EL (cell line): Measurements from ENCODE around the gene CABP5.
A peak's percentile ranks its signal among the peaks of the same experiment; 100 is the strongest.
"Not testable (repeated sequence)": the region's sequence is repeated elsewhere in the genome, so short reads cannot be mapped to it uniquely, and the experiment has no call there.

ENCODE experiments used
- DNase-seq: peaks from one replicate; pipeline ENCODE4 v3.0.0-alpha.2; 2016

Gene CABP5

DNA sequence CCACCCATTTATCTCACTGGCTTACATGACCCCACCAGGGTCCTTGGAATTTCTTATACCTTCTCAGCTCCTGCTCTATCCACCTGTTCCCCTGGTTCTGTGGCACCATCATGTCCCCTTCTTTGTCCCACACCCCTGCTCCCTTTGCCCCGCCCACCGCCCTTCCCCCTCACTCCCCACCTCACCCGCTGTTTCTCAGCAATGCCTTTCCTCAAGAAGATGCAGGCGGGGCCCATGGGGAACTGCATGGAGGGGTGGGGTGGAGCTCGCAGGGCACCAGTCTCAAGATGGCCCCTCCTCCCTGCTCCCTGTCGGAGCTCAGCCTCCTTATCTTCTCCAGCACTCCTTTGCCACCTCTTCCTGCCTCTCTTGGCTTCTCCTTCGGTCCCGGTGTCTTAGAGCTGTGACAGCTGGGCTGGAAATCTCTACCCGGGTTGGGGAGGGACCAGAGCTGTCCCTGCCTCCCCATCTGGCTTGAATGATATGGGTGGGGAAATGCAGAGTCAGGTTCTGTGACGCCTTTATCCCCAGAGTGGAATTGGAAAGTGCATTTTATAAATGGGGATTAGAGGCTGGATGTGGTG, at the start of gene CABP5:
TSS of gene CABP5 (minus strand) at position 405 of the 584 bp plus-strand sequence. CDS start at position 248, 157 bp downstream.
- DNase-seq: no peak

DNA sequence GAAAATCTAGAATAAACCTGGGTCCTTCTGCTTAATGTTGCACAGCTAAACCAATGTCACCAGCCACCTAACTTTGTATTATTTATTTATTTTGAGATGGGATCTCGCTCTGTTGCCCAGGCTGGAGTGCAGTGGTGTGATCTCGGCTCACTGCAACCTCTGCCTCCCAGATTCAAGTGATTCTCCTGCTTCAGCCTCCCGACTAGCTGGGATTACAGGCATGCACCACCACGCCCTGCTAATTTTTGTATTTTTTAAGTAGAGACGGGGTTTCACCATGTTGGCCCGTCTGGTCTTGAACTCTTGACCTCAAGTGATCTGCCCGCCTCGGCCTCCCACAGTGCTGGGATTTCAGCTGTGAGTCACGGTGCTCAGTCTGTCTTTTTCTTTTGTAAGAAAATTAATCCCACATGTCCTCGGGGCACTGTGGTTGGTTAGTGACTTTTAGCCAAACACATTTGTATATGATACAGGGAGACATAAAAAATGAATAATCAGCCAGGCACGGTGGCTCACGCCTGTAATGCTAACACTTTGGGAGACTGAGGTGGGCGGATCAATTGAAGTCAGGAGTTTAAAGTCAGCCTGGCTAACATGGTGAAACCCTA, 47.3 kb upstream of the CABP5 start:
- peak; percentile 97 for DNase-seq

DNA sequence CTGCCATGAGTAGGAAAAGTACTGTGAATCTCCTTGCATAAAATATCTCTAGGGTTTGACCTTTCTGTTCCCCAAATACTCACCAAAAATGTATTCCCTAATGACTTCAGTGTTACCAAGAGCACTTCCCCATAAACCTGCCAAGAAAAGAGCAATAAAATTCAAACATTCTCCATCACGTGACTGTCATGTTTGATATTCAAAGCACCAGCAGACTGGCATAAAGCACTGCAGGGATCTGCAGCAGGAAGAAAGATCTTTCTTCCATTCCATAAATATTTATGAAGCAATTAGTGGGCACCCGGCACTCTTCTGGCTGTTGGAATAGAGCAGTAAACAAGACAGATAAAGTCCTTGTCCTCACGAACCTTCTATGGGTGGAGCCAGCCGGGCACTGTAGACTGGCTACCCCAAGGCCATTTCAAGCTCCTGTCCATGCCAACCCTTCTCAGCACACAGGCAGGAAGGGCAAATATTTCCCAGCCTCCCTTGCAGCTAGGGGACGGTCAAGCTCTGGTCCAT, 46.5 kb upstream of the CABP5 start:
- DNase-seq: peak; percentile 65

GRCh38 chr19:48088991-48089390, 45.1 kb upstream of the CABP5 start:
- DNase-seq: not testable (repeated sequence)

- DNase-seq: no peak
Measured at GRCh38 chr19:48085904-48086864, 42.3 kb upstream of the CABP5 start.

DNA sequence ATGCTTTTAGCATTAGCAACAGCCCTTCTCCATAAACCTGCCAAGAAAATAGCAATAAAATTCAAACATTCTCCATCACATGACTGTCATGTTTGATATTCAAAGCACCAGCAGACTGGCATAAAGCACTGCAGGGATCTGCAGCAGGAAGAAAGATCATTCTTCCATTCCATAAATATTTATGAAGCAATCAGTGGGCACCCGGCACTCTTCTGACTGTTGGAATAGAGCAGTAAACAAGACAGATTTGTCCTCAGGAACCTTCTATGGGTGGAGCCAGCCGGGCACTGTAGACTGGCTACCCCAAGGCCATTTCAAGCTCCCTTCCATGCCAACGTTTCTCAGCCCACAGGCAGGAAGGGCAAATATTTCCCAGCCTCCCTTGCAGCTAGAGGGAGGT, 41.2 kb upstream of the CABP5 start:
- DNase-seq: no peak

GRCh38 chr19:48081106-48081505, 37.2 kb upstream of the CABP5 start:
- no peak for DNase-seq

DNA sequence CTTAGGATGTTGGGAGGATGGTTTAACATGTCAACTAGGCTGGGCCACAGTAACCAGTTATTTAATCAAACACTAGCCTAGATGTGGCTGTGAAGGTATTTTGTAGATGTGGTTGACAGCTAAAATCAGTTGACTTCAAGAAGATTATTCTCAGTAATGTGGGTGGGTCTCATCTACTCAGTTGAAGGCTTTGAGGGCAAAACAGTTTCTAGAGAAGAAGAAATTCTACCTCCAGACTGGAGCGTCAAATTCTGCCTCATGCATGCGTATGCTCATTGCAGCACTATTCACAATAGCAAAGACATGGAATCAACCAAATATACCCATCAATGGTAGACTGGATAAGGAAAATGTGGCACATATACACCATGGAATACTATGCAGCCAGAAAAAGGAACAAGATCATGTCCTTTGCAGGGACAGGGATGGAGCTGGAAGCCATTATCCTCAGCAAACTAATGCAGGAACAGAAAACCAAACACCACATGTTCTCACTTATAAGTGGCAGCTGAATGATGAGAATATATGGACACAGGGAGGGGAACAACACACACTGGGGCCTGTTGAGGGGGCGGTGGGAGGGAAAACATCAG, 26.4 kb upstream of the CABP5 start:
- not testable (repeated sequence) for DNase-seq

GRCh38 chr19:48069435-48069834, 25.6 kb upstream of the CABP5 start:
- no peak for DNase-seq

DNA sequence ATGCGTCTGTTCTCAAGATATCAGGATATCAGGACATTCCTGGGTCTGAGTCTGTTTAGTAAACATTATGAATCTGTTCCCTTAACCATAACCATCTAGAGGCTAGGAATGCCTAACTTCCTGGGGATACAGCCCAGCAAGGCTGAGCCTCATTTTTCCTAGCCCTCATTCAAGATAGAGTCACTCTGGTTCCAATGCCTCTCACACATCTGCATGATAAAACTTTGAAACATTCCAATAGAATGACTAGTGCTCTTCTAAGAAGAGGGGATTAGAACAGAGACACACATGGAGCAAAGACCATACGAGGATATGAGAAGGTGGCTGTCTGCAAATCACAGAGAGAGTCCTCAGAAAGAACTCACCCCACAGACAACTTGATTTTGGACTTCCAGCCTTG, 20.6 kb upstream of the CABP5 start:
- peak; percentile 58 for DNase-seq

- no peak for DNase-seq
Measured at GRCh38 chr19:48061401-48062344, 17.8 kb upstream of the CABP5 start.

- DNase-seq: no peak
Measured at GRCh38 chr19:48060381-48060780, 16.5 kb upstream of the CABP5 start.

GRCh38 chr19:48059331-48059730, 15.5 kb upstream of the CABP5 start:
- DNase-seq: no peak

DNA sequence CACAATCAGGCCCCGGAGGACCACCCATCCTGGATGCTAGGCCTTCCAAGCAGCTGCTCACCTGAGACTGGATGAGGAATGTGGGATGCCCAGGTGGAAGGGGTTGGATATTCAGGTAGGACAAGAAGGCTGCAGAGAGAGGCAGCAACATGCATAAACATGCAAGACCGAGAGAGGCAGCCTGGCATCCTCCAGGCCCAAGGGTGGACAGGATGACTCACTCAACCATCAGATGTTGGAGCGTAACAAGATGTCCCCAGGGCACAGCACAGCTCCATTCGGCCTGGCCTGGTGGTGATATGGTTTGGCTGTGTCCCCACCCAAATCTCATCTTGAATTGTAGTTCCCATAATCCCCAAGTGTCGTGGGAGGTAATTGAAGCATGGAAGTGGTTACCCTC, 10.0 kb upstream of the CABP5 start:
- peak; percentile 46 for DNase-seq

DNA sequence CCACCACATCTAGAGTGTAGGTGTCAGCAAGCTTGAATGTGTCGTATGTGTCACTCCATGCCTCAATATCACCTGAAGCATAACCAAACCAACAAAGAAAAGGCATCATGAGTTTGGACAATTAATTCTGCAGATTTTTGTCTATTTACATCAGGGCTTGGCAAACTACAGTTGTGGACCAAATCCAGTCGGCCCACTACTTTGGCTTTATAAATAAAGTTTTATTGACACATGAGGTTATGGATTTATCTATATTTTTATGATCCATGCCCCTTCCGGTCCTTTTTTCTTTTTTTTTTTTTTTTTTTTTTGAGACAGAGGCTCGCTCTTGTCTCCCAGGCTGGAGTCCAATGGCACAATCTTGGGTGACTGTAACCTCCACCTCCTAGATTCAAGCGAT, 9.2 kb upstream of the CABP5 start:
- no peak for DNase-seq

DNA sequence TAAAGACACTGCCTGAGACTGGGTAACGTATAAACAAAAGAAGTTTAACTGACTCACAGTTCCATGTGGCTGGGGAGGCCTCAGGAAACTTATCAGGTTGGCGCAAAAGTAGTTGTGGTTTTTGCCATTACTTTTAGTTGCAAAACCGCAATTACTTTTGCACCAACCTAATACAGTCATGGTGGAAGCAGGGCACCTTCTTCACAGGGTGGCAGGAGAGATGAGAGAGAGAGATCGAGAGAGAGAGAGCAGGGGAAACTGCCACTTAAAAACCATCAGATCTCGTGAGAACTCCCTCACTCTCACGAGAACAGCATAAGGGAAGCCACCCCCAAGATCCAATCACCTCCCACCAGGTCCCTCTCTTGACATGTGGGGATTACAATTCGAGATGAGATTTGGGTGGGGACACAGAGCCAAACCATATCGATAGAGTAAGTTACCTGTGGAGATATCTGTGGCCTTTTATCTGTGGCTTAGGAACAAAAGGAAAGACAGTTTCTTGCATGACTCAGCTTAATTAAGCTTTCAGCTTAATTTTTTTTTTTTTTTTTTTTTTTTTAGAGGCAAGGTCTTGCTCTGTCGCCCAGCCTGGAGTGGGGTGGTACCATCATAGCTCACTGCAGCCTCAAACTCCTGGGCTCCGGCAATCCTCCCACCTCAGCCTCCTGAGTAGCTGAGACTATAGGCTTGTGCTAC, 7.6 kb upstream of the CABP5 start:
- DNase-seq: no peak

GRCh38 chr19:48044561-48044960, 682 bp upstream of the CABP5 start:
- peak; percentile 26 for DNase-seq

GRCh38 chr19:48041877-48042580, 1.9 kb downstream of the CABP5 start:
- DNase-seq: no peak

- DNase-seq: no peak
Measured at GRCh38 chr19:48036765-48037164, 7.1 kb downstream of the CABP5 start.

DNA sequence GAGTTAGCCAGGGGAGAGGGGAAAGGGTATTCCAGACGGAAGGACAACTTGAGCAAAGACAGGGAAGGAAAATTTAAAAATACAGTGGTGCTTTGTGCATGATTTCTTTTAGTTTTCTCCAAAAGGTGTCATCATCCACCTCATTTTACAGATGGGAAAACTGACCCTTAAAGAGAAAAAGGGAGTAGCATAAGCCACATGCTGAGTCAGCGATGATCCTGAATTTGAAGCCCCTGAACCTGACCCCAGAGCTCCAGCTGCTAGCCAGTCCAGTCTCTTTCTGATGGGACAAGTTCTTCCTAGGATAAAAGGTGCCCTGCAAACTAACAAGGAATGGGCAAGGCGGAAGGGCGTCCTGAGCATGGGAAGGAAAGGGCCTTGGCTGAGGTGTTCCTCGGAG, 10.3 kb downstream of the CABP5 start:
- DNase-seq: no peak

GRCh38 chr19:48030073-48030472, 13.8 kb downstream of the CABP5 start:
- no peak for DNase-seq
